GM19099 (cell line): ENCODE results near the gene MRPL33.

Experiments used
- POLR2A ChIP-seq: IDR thresholded peaks from 3 replicates; pipeline ENCODE4 v1.6.1; 2011; ENCODE audit warnings: low read depth; ENCODE audit not compliant: insufficient read length; ENCODE audit errors: extremely low read depth

Gene MRPL33

DNA sequence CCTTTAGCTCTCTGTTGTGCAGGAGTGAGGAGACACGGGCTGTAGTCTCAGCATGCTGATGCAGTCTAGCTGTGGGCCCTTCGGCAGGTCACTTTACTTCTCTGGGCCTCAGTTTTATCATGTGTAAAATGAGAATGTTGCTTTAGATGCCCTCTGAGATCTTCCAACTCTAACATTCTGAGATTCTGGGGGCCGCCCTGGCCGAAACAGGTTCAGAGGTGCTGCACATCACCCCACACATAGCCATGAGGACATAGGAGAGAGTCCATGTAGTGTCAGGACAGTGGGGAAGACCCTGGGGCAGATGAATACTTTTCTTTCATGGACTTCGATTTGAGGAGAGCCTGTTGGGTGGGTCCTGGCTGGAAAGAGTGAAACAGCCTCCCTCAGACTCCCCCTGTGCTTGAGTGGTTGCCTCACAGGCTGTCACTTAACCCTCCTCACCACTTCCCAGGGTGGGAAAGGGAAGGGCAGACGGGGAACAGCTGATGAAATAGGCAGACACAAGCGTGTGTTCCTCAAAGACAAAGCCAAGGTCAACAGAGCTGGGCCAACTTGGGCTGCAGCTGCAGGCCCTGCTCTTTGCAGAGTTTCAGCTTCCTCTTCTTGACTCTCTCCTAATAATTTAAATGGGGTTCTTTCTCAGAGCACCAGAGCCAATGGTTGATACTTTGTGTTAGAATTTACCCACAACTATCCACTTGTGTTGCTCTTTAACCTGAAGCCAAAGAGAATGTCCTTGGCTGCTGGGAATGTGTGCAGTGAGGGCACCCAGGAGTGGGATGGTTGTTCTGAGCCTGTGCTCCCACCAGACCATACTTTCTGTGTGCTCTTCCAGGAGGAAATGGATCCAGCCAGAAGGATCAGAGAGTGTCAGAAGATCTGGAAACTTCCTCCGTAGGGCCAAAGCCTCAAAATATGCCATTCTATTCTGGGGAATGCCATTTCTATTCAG, 14.7 kb upstream of the MRPL33 start:
- TF ChIP-seq POLR2A = no peak

DNA sequence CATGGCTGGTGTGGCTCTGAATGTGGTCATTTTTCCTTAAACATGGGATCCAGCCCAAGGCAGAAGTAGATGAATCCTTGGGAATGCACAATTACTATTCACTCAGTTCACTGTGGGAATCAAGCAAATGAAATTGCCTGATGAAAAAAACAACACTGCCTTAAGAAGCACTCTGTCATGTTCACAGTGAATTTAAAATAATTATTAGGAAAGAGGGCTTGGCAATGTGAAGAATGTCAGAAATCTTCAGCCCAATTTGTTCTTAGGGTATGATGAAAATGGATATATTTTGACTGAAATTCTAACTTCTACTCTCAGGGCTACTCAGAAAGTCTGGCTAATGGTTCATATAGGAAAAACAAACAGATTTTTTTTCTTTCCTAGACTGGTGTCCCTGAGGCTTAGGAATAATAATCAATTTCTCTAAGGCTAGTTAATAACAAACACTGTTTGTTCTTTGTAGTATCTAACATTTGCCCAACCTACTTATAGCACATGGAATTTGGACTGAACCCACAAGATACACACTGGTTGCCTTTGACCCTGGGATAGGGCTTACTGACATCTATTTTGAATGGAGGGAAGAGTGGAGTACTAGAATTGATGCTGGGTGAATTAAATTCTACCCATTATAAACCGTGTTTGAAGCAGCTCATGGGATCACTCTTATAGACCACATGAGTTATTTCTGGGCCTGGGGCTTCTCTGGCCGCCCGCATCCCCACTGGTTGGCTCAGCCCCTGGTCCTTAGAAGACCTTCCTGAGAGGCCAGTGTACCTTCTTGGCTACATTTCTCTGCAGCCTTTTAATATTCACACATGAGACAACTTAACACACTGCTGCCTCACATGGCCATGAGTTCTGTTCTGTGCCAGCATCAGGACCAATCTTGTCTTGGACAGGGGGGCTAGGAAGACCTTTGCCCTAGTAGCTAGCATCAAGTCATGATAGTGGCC, 8.3 kb upstream of the MRPL33 start:
- no peak for TF ChIP-seq POLR2A

DNA sequence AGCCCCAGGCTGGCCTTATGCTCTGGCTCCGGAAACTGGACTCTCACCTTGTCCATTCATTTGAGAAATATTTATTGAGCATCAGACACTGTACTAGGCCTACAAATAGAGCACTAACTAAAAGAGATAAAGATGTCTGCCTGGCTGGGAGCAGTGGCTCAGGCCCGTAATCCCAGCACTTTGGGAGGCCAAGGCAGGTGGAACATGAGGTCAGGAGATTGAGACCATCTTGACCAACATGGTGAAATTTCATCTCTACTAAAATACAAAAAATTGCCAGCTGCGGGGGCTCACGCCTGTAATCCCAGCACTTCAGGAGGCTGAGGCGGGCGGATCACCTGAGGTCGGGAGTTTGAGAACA, 7.6 kb upstream of the MRPL33 start:
- TF ChIP-seq POLR2A = no peak

DNA sequence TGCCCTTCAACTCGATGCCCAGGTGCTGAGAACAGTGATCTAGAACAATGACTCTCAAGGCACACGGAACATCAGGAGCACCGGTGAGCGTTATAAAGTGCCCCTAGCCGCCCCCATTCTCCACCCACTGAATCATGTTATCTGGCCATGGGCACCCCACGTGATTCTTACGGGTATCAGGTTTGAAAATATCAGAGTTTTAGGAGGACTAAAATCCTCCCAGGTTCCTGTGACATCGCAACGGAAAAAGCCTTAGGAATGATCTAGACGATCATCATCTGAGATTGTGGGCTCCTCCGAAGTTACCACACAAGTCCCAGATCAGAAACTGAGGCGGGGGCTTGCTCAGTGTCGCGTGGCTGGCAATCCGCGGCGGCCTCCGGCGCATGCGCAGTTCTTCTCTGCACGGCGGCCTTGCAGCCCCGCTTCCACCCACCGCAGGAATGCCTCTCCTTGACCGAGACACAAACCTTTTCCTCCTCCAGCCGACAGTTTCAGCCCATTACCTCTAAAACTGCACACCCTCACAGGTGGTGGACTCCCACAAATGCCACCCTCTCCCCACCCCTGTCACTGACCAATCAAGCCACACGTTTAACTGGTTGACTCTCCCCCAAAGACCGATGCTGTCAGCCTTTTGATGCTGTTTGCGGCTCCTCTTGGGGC, 5.8 kb upstream of the MRPL33 start:
- no peak for TF ChIP-seq POLR2A

DNA sequence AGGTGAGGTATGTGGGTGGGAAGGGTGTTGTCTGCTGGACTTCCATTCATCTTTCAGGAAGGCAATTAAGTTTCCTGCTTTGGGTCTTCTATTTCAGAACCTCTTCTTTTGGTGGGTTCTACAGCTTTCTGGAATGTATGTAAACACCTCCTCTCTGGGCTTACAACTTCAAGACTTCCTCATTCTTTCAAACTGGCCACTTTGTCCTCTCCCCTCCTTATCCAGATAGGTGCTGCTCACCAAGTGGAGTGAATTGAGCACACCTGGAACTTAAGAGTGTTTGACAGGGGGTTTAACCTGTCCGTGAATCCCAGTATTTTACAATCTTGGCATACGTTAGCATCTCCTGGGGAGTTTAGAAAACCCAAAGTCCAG, 5.2 kb upstream of the MRPL33 start:
- no peak for TF ChIP-seq POLR2A

DNA sequence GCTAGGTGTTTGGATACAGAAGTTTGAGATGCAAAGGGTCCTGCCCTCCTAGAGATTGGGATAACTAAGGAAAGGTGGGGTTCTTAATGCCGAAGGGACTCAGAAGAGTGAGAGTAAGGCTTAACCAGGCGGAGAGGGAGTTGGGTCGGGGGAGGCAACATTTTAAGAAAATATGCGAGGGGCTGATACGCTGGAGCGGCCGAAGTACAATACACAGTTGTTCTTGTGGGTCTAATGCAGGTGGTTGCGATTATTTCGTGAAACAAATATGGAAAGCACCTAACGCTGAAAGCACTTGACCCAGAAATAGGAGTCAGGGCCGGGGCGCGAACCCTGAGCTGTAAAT, 344 bp upstream of the MRPL33 start:
- no peak for TF ChIP-seq POLR2A

DNA sequence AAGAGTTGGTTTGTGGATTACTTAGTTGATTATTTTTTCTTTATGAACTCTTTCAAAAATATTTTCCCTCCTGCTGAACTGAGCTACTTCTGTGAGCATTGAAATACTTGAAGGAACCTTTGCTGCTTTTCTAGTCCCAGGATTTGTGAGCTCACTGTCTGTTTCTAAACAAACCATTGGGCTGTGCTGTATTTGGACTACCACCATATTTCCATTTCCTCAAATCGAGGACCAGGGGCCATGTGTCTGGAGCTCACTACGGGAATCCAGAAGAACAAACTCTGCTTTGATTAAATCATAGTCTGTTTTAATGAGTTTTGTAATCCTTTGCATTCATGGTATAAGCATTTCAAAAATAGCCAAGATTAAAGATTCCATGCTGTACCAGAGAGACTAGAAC, 1.3 kb downstream of the MRPL33 start:
- no peak for TF ChIP-seq POLR2A

DNA sequence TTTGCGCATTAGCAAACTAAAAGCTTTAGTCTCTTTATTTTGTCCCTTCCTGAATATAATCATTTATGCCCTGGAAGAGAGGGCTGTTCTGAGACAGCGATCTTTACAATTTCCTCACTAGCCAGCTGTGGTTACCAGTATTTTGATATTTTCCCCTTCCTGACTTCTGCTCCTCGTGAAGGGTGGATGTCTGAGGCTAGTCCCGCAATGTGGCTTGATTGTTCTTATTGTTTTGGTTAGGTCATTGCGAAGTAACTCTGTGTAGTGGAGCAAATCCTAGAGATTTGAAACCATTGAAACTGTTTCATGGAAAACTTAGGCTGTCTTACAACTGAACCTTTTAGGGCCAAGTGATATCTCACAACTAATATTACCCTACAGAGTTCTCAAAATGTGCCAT, 2.4 kb downstream of the MRPL33 start:
- no peak for TF ChIP-seq POLR2A

DNA sequence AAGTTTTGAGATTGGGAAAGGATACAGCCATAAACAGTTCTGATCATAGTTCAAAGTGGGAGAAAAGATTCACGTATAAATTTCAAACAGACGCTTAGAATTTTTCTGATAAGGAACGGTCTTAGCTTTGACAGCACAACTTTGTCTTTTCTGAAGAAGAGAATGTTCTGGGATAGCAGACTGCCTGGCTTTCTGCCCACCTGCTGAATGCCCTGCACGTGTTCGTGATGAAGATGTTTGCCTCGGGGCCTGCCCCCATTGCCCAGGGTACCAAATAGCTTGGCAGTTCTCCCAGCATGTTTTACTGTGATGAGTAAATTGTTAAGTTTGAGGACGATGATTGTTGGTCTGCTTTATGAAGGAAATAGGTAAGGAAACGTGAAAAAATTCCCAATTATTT, 4.6 kb downstream of the MRPL33 start:
- TF ChIP-seq POLR2A = no peak

DNA sequence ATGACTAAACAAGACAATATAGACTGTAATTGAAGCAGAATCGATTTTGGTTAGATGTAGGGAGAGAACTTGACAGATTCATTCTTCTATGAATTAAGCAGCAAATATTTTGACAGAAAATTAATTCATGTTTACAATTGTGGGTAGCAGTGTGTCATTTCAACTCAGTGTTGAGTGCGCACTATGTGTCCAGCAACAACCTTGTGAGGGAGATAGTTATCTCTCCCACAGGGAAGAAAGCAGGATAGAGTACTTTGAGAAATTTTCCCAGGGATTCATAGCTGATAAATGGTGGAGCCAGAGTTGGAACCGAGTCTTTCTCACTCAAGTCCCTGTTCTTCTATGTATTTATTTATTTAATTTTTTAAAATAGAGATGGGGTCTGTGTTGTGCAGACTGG, 5.2 kb downstream of the MRPL33 start:
- no peak for TF ChIP-seq POLR2A

DNA sequence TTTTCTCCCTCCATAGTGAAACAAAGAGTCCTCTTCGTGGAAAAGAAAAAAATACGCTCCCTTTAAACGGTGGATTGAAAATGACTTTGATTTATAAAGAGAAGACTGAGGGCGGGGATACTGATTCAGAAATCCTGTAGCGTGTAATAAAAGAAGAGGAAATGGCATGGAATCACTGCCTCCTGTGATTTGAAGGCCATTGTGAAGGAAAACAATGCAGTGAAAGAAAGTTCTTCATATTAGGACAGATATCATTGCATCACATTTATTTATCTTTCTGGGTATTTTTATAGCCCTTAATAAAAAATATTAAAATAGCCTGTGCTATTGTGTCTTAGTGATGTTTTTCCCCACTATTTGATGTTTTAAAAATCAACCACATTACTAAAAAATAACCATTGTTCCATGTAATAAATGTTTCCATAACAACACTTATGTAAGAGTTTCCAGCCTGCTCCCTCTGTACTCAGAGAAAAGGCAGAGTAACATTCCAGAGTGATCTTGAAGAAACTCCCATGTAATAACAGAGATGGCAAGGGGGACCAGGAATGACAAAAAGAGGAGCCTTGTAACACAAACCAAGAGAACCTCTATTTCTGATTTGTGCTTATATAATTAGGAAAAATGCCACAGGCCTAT, 8.0 kb downstream of the MRPL33 start:
- TF ChIP-seq POLR2A = no peak

DNA sequence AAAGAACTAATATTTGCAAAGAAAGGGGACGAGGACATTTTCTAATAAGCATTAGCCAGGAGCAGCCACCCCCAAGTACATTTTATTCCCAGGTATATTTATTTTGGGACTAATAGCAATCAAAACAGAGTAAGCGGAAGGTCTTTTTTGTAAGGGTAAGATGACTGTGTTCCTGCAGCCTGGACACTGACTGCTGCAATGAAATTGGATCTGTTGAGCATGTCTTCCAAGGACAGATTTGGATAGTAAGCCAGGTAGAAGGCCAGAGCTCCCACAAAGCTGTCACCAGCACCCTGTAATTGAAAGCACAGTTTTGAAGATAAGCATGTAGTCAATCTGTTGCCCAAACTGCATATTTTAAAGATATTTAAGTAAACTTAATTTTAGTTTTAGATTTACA, 10.0 kb downstream of the MRPL33 start:
- no peak for TF ChIP-seq POLR2A

DNA sequence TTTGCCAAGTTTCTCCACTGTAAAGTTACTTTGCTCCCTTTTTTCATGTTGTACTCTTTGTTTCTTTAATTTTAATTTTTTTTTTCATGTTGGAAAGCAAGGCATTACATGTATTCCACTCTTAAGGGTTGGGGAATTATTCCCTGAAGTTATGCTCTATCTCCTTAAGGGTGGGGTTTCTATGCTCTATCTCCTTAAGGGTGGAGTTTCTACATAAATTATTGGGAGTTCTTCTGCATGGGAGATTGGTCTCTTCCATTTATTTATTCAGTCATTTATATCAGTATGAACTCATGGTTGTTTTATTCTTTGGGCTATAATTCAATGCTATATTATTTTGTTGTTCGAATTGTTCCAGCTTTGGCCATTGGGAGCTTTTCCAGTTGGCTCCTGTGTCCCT, 11.2 kb downstream of the MRPL33 start:
- no peak for TF ChIP-seq POLR2A

DNA sequence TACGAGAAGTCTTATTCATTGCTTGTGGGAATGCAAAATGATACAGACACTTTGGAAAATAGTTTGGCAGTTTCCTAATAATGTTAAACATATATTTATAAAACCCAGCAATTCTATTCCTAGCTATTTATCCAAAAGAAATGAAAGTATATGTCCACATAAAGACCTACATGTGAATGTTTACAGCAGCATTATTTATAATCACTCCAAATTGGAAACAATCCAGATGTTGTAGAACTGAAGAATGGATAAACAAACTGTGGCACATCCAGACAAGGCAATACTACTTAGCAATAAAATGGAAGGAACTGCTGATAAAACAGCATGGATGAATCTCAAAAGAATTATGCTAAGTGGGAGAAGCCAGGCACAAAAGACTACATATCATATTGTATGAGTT, 19.3 kb downstream of the MRPL33 start:
- TF ChIP-seq POLR2A = no peak

DNA sequence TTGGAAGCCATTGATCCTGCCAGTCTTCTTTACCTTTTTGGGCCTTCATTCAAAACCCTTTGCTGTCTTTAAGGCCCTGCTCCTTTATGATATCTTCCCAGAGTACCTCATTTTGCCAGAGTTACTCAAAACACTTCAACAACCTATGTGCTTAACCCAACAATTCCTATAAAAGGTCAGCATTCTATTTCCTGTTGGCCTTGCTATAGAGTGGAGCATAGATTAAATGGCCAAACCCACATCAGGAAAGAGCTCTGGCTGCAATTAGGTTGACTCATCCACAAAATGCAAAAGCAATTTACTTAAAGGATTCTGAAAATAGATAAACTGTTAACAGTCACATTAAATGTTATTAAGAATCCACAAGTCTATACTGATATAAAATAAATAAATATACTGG, 21.2 kb downstream of the MRPL33 start:
- no peak for TF ChIP-seq POLR2A
